NOMO-1 (cell line): ENCODE data around the gene INHBC.
A peak's percentile ranks its signal among the peaks of the same experiment; 100 is the strongest.

ENCODE experiments used
- DNase-seq, 2 experiments: peaks; one replicate each; lab custom pipeline; 2025; ENCODE audit not compliant: unreplicated experiment in 2 of 2; lab: John Stamatoyannopoulos, UW

Gene INHBC

DNA sequence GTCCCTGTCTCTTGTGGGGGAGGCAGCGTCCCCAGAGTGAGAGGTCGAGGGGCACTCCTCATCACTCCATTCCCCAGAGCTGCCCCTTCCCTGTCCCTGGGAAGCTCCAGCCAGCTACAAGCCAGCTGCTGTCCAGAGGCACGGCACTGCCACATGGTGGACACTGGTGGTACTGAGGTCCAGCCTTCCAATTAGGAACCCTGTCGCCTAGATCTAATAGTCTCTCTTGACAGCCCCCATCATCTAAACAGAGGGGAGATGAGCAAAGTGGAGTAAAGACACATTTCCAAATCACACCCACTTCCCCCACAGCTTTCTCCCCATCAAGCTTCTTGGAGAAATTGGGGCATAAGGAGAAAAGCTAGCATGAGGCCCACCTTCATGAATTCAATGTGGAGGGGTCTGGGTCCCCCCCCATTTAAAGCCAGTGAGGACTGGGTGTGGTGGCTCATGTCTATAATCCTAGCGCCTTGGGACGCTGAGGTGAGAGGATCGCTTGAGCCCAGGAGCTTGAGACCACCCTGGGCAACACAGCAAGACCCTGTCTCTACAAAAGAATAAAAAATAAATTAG lies 18.4 kb downstream of the INHBC start:
- DNase-seq: peak; percentile 10 to 46

- DNase-seq: no peak
Measured at GRCh38 chr12:57454213-57454565, 19.6 kb downstream of the INHBC start.

DNA sequence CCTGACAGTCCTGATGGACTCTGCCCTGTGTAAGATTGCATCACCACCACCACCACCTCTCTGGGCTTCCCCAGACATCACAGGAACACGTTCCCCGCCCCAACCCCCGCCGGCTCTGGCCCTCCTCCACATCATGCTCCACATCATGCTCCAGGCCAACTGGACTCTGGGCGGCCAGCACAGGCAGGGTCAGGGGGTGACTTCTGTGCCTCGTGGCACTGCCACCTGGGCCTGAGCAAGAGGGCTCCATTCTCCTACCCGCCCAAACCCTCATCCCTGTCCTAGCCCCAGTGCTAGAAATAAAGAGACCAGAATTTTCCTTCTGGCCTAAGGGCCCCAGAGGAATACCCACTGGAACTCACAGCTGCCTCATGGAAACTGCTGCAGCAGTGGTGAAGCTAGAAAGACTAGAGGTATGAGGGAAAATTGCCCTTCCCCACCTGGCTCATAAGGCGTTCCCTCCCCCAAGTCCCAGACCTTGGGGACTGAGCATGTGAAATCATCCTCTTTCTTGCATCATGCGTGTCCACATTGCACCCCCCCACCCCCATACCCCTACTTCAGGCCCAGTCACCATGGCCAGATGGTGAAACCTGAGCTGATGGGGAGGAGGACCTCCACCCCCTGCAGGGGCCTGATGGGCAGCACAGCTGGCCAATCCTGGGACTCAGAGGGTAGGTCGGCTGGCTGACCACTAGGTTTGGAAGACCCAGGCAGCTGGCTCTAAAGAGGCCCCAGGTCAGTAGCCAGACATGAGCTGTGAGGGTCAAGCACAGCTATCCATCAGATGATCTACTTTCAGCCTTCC lies 20.2 kb downstream of the INHBC start, which contains the start of gene INHBE:
Gene INHBE (plus strand): TSS at position 742 of the 808 bp plus-strand sequence. CDS start 230 bp downstream, outside the sequence.
- DNase-seq: peak; percentile 33 to 38

- DNase-seq: no peak
Measured at GRCh38 chr12:57455374-57456144, 21.0 kb downstream of the INHBC start.

- DNase-seq: peak; percentile 13 to 41
Measured at GRCh38 chr12:57456145-57456700, 21.6 kb downstream of the INHBC start.

DNA sequence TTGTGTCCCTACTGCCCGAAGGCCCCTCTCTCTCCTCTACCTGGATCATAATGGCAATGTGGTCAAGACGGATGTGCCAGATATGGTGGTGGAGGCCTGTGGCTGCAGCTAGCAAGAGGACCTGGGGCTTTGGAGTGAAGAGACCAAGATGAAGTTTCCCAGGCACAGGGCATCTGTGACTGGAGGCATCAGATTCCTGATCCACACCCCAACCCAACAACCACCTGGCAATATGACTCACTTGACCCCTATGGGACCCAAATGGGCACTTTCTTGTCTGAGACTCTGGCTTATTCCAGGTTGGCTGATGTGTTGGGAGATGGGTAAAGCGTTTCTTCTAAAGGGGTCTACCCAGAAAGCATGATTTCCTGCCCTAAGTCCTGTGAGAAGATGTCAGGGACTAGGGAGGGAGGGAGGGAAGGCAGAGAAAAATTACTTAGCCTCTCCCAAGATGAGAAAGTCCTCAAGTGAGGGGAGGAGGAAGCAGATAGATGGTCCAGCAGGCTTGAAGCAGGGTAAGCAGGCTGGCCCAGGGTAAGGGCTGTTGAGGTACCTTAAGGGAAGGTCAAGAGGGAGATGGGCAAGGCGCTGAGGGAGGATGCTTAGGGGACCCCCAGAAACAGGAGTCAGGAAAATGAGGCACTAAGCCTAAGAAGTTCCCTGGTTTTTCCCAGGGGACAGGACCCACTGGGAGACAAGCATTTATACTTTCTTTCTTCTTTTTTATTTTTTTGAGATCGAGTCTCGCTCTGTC lies 22.3 kb downstream of the INHBC start:
- DNase-seq: no peak

DNA sequence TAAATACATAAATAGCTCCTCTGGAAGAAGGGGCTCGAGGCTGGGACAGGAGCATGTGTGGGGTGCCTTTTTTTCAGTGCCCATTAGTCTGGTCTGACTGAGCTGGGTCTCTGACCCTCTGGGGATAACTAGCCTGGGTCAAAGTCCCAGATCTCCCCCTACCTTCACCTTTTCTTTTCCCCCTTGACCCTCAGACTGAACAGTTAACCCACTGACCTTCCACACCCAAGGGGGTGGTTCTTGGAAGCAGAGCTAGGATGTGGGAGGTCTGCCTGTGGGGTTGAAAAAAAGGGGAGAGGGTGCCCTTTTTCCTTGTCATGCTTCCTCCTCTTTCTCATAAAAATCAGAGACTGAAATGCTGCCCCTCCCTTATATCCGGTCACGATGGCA lies 24.1 kb downstream of the INHBC start:
- no peak for DNase-seq

GRCh38 chr12:57459055-57459749 lies 24.6 kb downstream of the INHBC start:
- DNase-seq: peak; percentile 92 to 93

DNA sequence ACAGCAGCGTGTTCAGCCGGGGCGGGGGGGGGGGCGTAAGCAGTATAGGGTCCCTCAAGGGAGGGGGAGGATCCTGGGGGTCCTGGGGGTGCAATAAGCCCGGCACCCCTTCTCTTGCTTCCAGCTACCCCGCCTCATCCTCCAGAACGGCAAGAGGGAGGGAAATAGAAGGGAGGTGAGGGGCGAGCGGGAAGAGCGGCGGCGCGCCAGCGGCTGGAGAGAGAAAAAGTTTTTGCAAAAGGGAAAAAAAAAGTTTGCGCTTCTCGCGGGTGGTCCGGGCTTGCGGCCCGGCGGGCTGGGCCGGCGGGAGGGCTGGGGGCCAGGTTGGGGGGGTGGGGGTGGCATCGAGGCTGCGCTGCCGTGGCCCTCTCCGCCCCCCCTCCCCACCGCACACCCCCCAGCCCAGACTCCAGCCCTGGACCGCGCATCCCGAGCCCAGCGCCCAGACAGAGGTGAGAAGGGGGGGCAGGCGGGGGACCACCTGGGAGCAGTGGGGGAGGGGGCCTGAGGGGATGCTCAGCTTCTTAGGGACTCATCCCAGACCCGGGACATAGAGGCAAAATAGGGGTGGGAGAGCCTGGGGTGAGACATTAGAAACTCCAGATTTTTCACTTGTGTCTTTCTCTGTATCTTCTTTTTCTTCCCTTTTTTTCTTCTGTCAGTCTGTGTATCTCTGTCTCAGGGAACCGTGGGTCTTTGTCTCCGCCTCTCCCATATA lies 25.3 kb downstream of the INHBC start, which contains the start of gene GLI1:
Gene GLI1 (plus strand): TSS at position 36 of the 718 bp plus-strand sequence. CDS start 3,907 bp downstream, outside the sequence.
- no peak for DNase-seq

DNA sequence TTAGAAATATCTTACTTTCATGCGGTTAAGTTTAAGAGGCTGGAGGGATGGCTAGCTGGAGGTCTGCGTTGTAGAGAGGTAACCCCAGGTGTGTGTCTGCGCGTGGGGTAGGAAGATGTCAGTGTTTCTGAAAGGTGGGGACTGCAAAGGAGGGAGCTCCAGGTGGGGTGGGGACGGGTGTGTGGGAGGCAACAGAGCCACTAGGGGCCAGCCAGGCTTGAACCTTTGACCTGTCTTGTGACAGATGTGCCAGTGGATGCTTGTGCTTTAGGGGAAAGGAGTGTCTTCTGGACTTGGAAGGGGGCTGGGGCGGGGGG lies 25.8 kb downstream of the INHBC start:
- no peak for DNase-seq

DNA sequence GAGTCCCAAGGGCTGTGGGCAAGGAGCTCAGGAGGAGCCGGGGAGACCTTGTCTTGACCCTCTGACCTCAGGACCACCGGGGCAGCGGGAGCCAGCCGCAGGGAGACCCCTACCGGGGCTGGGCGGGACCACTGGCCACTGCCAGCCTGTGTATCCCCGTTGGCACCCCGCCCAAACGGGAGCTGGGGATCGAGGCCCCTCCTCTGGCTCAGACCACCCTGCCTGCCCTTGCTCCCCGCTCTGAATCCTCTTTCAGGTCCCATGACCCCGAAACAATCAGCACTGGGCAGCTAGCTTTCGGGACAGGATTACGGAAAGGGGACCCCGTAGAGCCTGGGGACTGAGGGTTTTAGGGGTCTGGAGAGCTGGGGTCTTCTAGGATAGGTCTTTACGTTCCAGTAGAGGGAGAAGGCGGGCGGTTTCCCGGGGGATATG lies 26.3 kb downstream of the INHBC start:
- no peak for DNase-seq

- DNase-seq: no peak
Measured at GRCh38 chr12:57461276-57461916, 26.8 kb downstream of the INHBC start.

DNA sequence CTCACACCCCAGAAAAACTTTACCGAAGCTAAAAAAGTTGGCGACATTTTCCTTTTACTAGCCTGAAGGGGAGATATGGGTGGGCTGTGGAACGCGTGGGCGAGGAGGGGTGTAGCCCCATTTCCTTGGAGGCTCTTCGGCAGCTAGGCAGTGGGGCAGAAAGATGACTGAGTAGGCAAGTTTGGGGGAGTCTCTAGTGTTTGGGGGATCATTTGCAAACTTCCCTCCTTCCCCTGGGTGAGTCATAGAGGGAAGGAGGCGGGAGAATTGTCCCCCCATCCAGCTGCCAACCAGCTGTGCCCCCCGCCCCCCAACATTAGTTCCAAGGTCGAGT lies 27.3 kb downstream of the INHBC start:
- no peak for DNase-seq

DNA sequence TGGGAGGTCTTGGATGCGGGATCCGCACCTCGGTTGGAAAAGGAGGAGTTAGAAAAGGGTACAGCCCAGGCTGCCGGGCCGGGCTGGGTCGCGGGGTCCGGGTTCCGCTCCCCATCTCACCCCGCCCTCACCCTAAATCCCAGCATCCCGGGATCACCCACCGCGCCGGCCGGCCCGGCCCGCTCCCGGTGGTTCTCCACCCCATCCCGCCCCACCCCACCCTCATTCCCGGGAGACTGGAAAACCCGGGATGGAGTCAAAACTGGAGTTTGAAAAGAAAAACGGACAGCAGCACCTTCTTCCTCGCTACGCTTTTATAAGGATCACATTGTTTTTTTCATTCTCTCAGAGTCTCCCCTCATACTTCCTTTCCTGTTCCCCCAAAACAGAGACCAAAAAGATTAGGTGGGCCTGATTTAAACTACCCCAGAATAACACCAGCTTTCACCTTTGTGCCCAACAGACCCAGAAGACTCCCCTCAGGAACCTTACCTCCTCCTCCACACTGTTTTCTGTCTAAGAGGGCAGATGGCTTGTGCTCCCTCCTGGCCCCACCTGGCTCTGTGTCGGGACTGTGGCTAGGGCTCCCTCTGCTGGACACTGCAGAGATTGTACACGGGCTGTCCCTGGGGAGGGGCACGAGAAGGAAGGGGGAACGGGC lies 27.8 kb downstream of the INHBC start:
- DNase-seq: peak; percentile 84 to 85

- DNase-seq: no peak
Measured at GRCh38 chr12:57462912-57463253, 28.3 kb downstream of the INHBC start.

- DNase-seq: no peak
Measured at GRCh38 chr12:57464569-57464968, 30.0 kb downstream of the INHBC start.

GRCh38 chr12:57465030-57465746 lies 30.6 kb downstream of the INHBC start:
- DNase-seq: no peak
